Activated naive CD4-positive, alpha-beta T cell treated with anti-CD3 and anti-CD28 coated beads, Interleukin-2, amount 50 U/mL, for 24 hours (primary cell): Measurements from ENCODE around the gene SHLD3.
"Not testable (repeated sequence)": the region's sequence is repeated elsewhere in the genome, so short reads cannot be mapped to it uniquely, and the experiment has no call there.

ENCODE experiments used
- H3K27ac Mint-ChIP-seq: one replicate; pipeline ENCODE4 v1.8.0; 2021; ENCODE audit warnings: mild to moderate bottlenecking, mixed read lengths
- H3K27me3 Mint-ChIP-seq: one replicate; pipeline ENCODE4 v1.8.0; 2021; ENCODE audit warnings: mixed read lengths
- H3K36me3 Mint-ChIP-seq: one replicate; pipeline ENCODE4 v1.8.0; 2021; ENCODE audit warnings: mixed read lengths
- H3K4me1 Mint-ChIP-seq: one replicate; pipeline ENCODE4 v1.8.0; 2021; ENCODE audit warnings: mixed read lengths
- H3K4me3 Mint-ChIP-seq: one replicate; pipeline ENCODE4 v1.8.0; 2021; ENCODE audit warnings: mild to moderate bottlenecking, mixed read lengths
- H3K9me3 Mint-ChIP-seq: one replicate; pipeline ENCODE4 v1.8.0; 2021; ENCODE audit warnings: mixed read lengths

The SHLD3 gene

DNA sequence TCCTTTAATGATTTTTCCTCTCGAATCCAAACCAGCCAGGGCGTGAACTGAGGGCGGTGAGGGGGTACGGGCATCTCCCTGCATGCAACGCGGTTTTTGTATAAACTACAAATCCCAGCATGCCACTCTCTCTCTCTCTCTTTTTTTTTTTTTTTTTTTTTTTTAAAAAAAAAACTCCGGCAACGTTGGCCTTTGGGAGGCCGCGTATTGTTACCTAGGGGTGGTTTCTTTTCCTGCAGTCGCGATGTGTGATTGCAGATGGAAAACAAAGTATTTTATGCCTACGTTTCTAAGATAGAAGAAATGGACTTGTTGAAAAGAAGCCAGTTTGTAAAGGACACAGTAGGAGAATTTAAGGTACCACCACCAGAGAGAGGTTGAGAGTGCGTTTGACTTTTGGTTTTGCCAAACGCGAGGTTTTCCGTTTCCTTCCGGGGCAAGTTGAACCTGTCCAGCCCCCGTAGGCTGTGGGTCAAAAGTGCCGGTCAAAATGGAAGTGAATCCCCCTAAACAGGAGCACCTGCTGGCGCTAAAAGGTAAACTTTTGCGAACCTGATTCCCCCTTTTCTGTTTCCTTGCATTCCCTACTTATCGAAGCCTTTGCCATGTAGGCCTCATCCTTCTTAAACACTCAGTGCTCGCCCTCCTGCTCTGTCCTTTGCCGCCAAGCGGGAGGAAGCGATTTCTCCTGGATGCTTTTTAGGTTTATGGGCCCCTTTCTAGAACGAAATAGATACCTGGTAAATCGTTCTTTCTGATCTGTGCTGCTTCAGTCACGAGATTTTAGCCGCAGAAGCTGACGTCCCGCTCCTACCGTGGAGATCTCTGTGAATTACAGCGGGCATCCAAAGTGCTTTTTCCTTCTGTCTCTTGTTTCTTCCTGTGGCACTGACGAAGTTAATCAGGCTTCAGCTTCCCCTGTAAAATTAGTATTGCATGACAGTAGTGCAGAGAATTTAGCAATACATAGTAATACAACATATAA, at the start of gene SHLD3, which contains the start of gene TRAPPC13:
SHLD3 (plus strand) TSS at position 457 of the 985 bp plus-strand sequence. CDS start 4,561 bp downstream, outside the sequence.
TRAPPC13 (plus strand) TSS at position 457 of the 985 bp plus-strand sequence; CDS start at position 491, 34 bp downstream.
- H3K27ac Mint-ChIP-seq: peak within 1 kb of the TSS; percentile 96
- no peaks in the 10 kb centered on the region for H3K36me3 Mint-ChIP-seq
- H3K9me3 Mint-ChIP-seq: no peaks in the 10 kb centered on the region
- H3K4me1 Mint-ChIP-seq: peaks cover 46% of the 10 kb centered on the region
- H3K27me3 Mint-ChIP-seq: no peaks in the 10 kb centered on the region
- peak within 1 kb of the TSS; percentile 96 for H3K4me3 Mint-ChIP-seq

- Mint-ChIP-seq H3K27me3 (no peaks in the 10 kb centered on the region), H3K4me3 (no peak overlapping the region), H3K27ac (no peak overlapping the region), H3K9me3 (no peaks in the 10 kb centered on the region), H3K36me3 (peaks cover 11% of the 10 kb centered on the region), H3K4me1 (peaks cover 46% of the 10 kb centered on the region)
These were observed 47.7 kb upstream of the SHLD3 start for GRCh38 chr5:65577141-65577540.

DNA sequence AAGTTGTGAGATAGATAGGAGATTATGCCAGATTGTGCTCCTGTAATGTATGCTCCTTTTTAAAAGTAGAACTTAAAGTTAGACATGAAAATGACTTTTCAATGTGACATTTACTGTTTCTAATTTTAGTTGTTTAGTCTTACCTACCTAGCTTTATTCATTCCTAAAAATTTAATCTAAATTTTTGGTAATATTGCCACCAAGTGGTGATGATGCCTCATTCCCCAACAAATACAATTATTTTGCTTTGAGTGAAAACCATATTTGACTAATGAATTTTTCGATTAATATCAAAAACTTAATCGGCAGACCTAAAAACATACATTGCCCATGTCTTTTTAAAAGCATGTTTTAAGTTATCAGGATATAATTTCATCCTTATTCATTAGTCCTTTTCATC, 36.1 kb upstream of the SHLD3 start:
- Mint-ChIP-seq H3K4me1 (no peaks in the 10 kb centered on the region), H3K27me3 (no peaks in the 10 kb centered on the region)

DNA sequence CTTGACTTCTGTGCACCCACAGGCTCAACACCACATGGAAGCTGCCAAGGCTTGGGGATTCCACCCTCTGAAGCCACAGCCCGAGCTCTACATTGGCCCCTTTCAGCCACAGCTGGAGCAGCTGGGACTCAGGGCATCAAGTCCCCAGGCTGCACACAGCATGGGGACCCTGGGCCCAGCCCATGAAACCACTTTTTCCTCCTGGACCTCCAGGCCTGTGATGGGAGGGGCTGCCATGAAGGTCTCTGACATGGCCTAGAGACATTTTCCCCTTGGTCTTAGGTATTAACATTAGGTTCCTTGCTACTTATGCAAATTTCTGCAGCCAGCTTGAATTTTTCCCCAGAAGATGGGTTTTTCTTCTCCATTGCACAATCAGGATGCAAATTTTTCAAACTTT, 23.1 kb upstream of the SHLD3 start:
- Mint-ChIP-seq H3K36me3 (peaks cover 45% of the 10 kb centered on the region), H3K4me1 (peaks cover 14% of the 10 kb centered on the region)
- H3K9me3 Mint-ChIP-seq, H3K27ac Mint-ChIP-seq, H3K4me3 Mint-ChIP-seq, H3K27me3 Mint-ChIP-seq: not testable (repeated sequence)

More for the DNA sequence above, 36.1 kb upstream of the SHLD3 start:
- peaks cover 17% of the 10 kb centered on the region for H3K36me3 Mint-ChIP-seq
- H3K9me3 Mint-ChIP-seq: no peaks in the 10 kb centered on the region
- H3K27ac Mint-ChIP-seq: no peak overlapping the region
- no peak overlapping the region for H3K4me3 Mint-ChIP-seq

DNA sequence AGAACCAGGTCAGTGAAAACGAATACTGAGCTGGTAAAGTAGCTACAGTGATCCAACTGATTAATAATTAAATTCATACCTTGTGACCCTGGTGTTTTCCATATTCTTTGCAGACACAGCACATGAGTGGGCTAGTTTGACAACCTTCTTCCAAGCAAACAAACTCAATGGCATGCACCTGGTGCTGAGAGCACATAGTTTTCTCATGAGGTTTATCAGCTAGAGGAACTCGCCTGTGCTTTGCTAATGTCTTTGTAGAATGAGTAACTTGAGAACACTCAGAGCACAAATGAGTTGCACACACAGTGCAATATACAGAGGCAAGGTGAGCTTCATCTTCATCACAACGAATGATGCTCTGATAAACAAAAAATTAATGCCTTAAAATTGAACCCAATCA, 13.3 kb upstream of the SHLD3 start:
- H3K4me1 Mint-ChIP-seq: peaks cover 40% of the 10 kb centered on the region
- H3K27ac Mint-ChIP-seq: no peak overlapping the region
- no peaks in the 10 kb centered on the region for H3K27me3 Mint-ChIP-seq
- no peaks in the 10 kb centered on the region for H3K9me3 Mint-ChIP-seq
- H3K36me3 Mint-ChIP-seq: peaks cover 31% of the 10 kb centered on the region
- no peak overlapping the region for H3K4me3 Mint-ChIP-seq

- H3K4me1 Mint-ChIP-seq: peaks cover 42% of the 10 kb centered on the region
- no peaks in the 10 kb centered on the region for H3K27me3 Mint-ChIP-seq
- no peaks in the 10 kb centered on the region for H3K9me3 Mint-ChIP-seq
- H3K27ac Mint-ChIP-seq: no peak overlapping the region
- no peak overlapping the region for H3K4me3 Mint-ChIP-seq
- H3K36me3 Mint-ChIP-seq: peaks cover 28% of the 10 kb centered on the region
These were observed 12.4 kb upstream of the SHLD3 start for GRCh38 chr5:65612298-65612907.

DNA sequence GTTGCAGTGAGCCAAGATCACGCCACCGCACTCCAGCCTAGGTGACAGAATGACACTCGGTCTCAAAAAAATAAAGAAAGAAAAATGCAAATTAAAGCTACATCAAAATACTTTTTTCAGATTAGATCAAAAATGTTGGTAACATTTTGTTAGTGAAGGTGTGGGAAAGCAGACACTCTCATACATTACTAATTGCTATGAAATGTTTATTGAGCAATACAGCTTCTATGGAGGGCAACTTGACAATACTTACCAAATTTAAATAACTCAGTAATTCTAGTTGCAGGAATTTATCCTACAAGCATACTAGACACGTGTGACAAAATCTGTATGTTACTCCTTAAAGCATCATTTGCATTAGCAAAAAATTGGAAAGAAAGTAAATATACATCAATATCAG, 4.8 kb upstream of the SHLD3 start:
- Mint-ChIP-seq H3K4me3 (no peak overlapping the region), H3K36me3 (peaks cover 2% of the 10 kb centered on the region), H3K9me3 (no peaks in the 10 kb centered on the region), H3K4me1 (peaks cover 59% of the 10 kb centered on the region), H3K27me3 (no peaks in the 10 kb centered on the region), H3K27ac (no peak overlapping the region)

DNA sequence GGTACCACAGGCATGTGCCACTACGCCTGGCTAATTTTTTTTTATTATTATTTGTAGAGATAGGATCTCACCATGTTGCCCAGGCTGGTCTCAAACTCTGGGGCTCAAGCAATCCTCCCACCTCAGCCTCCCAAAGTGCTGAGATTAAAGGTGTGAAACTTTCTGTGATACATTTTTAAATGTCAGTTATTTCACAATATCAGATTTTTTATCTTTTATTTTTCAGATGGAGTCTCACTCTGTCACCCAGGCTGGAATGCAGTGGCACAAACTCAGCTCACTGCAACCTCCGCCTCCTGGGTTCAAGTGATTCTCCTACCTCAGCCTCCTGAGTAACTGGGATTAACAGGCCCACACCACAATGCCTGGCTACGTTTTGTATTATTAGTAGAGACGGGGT, 2.9 kb upstream of the SHLD3 start:
- not testable (repeated sequence) for H3K36me3 Mint-ChIP-seq, H3K27ac Mint-ChIP-seq, H3K27me3 Mint-ChIP-seq, H3K9me3 Mint-ChIP-seq
- peak overlapping the region; percentile 96 for H3K4me3 Mint-ChIP-seq
- H3K4me1 Mint-ChIP-seq: peaks cover 56% of the 10 kb centered on the region

DNA sequence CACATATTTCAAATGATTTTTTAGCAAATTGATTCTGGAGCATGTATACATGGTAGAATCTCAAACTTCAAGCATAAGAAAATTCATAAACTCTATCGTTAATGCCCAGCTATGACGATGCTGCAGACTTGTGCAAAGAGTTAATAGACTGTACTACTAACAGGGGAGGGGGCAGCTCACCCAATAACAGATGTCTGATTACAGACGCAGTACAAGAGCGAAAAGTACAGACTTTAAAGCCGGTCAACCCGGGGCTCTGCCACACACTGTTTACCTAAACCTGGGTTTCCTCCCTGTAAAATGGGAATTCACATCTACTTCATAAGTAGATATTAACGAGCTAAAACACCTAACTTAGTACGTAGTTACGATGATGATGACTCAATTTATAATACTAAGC, 1.3 kb upstream of the SHLD3 start:
- no peaks in the 10 kb centered on the region for H3K36me3 Mint-ChIP-seq
- H3K9me3 Mint-ChIP-seq: no peaks in the 10 kb centered on the region
- peaks cover 53% of the 10 kb centered on the region for H3K4me1 Mint-ChIP-seq
- peak overlapping the region; percentile 96 for H3K4me3 Mint-ChIP-seq
- H3K27ac Mint-ChIP-seq: peak overlapping the region; percentile 96
- H3K27me3 Mint-ChIP-seq: no peaks in the 10 kb centered on the region

DNA sequence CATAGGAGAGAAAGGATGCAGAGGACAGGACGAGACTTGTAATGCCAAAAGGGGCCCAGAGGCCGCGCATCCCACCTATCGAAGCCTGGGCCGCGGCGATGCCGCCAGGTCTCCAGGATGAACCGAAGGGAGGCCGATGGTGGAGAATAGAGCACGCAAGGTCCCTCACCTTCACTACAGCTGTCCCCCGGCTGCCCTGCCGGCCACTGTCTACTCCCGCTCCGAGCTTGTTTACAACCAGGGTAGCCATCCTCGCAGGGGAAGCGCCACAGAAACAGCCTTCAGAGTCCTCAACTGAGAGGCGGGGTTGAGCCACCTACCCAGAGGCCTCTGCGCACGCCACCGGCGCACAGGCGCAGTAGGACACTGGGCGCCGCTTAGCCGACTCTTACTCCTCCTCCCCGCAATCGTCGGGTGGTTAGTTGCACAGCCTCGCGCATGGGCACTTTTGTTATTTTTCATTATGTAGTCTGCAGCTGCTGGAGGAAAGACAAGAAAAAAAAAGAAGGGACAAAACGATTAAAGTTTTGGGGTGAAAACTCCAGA, 729 bp upstream of the SHLD3 start, which contains the start of gene TRIM23:
TRIM23 (minus strand) TSS at position 309 of the 546 bp plus-strand sequence; CDS start at position 250, 59 bp downstream.
- H3K4me1 Mint-ChIP-seq: peaks cover 47% of the 10 kb centered on the region
- H3K36me3 Mint-ChIP-seq: no peaks in the 10 kb centered on the region
- no peaks in the 10 kb centered on the region for H3K9me3 Mint-ChIP-seq
- peak within 1 kb of the TSS; percentile 96 for H3K4me3 Mint-ChIP-seq
- H3K27me3 Mint-ChIP-seq: no peaks in the 10 kb centered on the region
- H3K27ac Mint-ChIP-seq: peak within 1 kb of the TSS; percentile 96

DNA sequence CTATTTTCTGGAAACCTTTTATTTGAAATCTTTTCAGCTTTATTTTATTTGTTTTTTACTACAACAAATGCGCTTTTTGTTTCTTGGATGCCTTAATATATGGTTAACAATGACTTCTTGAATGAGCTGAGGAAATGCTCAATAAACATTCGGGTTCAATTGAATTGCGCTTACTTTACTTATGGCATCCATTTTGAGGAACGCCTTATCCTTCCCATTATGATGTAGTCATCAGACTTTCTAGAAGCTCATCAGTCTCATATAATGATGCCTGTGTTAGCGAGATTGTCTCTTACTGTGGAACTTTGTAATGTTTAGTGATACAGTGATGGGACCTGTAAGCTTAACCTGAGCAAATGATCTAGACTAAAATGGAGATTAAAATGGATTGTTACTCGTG, 916 bp downstream of the SHLD3 start:
- Mint-ChIP-seq H3K4me1 (peaks cover 41% of the 10 kb centered on the region), H3K4me3 (peak overlapping the region; percentile 96), H3K9me3 (no peaks in the 10 kb centered on the region), H3K36me3 (no peaks in the 10 kb centered on the region), H3K27ac (peak overlapping the region; percentile 42), H3K27me3 (no peaks in the 10 kb centered on the region)

GRCh38 chr5:65630981-65631380, 6.2 kb downstream of the SHLD3 start:
- no peaks in the 10 kb centered on the region for H3K27me3 Mint-ChIP-seq
- H3K9me3 Mint-ChIP-seq: no peaks in the 10 kb centered on the region
- no peak overlapping the region for H3K27ac Mint-ChIP-seq
- peaks cover 1% of the 10 kb centered on the region for H3K36me3 Mint-ChIP-seq
- H3K4me1 Mint-ChIP-seq: peaks cover 31% of the 10 kb centered on the region
- H3K4me3 Mint-ChIP-seq: no peak overlapping the region

DNA sequence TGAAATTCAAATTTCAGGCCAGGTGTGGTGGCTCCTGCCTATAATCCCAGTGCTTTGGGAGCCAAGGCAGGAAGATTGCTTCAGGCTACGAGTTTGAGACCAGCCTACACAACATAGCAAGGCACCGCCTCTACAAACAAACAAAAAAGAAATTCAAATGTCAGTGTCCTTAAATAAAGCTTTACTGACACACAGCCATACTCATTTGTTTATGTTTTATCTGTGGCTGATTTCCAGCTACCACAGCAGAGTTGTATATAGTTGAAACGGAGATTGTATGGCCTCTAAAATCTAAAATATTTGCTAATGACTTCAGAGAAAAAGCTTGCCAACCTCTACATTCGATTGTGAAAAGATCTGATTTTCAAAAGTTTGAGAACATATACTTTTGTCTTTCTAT, 15.4 kb downstream of the SHLD3 start:
- Mint-ChIP-seq H3K27me3 (no peaks in the 10 kb centered on the region), H3K36me3 (peaks cover 13% of the 10 kb centered on the region), H3K27ac (no peak overlapping the region), H3K9me3 (no peaks in the 10 kb centered on the region), H3K4me1 (no peaks in the 10 kb centered on the region), H3K4me3 (no peak overlapping the region)

DNA sequence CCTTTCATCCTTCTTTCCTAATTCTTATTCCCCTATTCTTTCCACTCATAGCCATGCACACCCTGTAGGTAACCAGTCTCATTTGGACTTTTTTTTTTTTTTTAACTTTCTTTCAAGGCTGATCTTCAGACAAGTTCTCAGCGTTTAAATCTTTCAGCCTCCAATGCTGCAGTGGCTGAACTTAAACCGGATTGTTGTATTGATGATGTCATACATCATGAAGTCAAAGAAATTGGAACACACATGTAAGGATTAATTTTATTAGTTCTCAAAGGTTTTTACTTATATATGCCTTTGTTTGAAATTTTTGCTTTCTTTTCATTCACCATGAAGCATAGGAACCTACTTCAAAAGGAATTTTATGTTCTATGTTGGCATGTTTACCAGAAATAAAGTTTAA, 22.1 kb downstream of the SHLD3 start:
- Mint-ChIP-seq H3K27me3 (no peaks in the 10 kb centered on the region), H3K4me3 (no peak overlapping the region), H3K4me1 (no peaks in the 10 kb centered on the region), H3K9me3 (no peaks in the 10 kb centered on the region), H3K36me3 (peaks cover 3% of the 10 kb centered on the region), H3K27ac (no peak overlapping the region)

DNA sequence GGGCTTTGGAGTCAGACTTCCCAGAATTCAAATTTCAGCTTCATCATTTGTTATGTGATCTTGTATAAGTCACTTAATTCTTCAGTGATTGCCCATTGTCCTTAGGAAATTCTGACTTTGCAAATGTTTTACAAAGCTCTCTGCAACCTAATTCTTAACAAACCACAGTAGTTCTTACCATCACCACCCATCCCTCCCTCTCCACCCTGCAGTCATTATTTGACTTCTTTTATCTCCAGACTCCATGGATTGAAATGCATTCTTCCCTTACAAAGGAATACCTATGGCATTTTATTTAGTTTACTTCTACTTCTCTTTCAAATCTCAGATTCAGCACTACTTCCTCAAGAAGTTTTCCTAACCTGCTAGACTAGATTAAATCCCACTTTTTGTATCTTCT, 23.1 kb downstream of the SHLD3 start:
- Mint-ChIP-seq H3K4me3 (no peak overlapping the region), H3K27me3 (no peaks in the 10 kb centered on the region), H3K9me3 (no peaks in the 10 kb centered on the region), H3K4me1 (no peaks in the 10 kb centered on the region), H3K36me3 (peaks cover 5% of the 10 kb centered on the region), H3K27ac (peak overlapping the region; percentile 25)

- H3K27me3 Mint-ChIP-seq: no peaks in the 10 kb centered on the region
- no peaks in the 10 kb centered on the region for H3K4me1 Mint-ChIP-seq
- H3K4me3 Mint-ChIP-seq: no peak overlapping the region
- H3K27ac Mint-ChIP-seq: no peak overlapping the region
- peaks cover 9% of the 10 kb centered on the region for H3K36me3 Mint-ChIP-seq
- H3K9me3 Mint-ChIP-seq: no peaks in the 10 kb centered on the region
These were observed 26.3 kb downstream of the SHLD3 start for GRCh38 chr5:65651144-65651543.
